ENCODE data around the gene SPIRE1.

Gene SPIRE1

DNA sequence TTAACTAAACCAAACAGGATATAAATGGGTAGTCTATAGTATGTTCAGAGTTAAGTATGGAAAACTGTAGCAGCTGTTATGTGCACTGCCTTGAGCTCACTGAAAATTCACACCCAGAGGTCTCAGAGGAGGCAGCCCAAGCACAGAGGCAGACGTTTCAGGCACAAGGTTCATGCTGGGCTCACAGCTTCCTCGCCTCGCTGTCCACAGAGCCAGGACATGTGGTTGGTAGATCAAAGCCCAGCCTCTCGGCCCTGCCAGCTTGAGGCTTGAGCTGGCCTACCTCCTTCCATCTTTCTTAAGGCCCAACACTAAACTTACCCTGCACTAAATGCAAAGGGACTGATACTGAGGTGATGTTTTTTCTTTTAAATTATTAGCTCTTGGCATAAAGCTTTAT lies 206.5 kb downstream of the SPIRE1 start:
- H3K27me3 ChIP-seq (ENCODE audit: control insufficient read depth in 3 of 3, insufficient read depth in 3 of 3, low read depth in 1 of 3, low read length in 3 of 3): no peaks in the 10 kb centered on the region
- no peak overlapping the region for H3K4me3 ChIP-seq (ENCODE audit: low read length in 2 of 2)
- H4K91ac ChIP-seq (ENCODE audit: low read depth, low read length, poor library complexity): no peak overlapping the region
- H2BK5ac ChIP-seq (ENCODE audit: low read length): no peak overlapping the region
- no CpG with 5 or more reads among the region's 4 CpGs for WGBS, 2 donors (ENCODE audit: extremely low coverage in 2 of 2, insufficient read length in 2 of 2, insufficient replicate concordance in 1 of 2)
- no peak for DNase-seq (ENCODE audit: low spot score)
- no peak overlapping the region for H3K14ac ChIP-seq (ENCODE audit: low read length)
- no peak overlapping the region for H2BK12ac ChIP-seq (ENCODE audit: low read length)
- no peak overlapping the region for H3K27ac ChIP-seq (replicated peaks; ENCODE audit: low read length)
- no peak overlapping the region for H3K9ac ChIP-seq (ENCODE audit: low read depth, low read length, poor library complexity)
- H2BK15ac ChIP-seq (ENCODE audit: low read length): no peak overlapping the region
- H3K4me2 ChIP-seq (ENCODE audit: insufficient read depth, low read length, poor library complexity, severe bottlenecking): no peak overlapping the region
- no peak overlapping the region for H3K23ac ChIP-seq (ENCODE audit: low read depth, low read length, poor library complexity)
- no peak overlapping the region for H3K18ac ChIP-seq (ENCODE audit: low read length)
- H3K36me3 ChIP-seq (replicated peaks in 1 of 2; ENCODE audit: control insufficient read depth in 2 of 2, insufficient read depth in 2 of 2, low read length in 2 of 2): peaks cover 3 to 80% of the 10 kb centered on the region in 2 donors
- no peak overlapping the region for H3K4ac ChIP-seq (ENCODE audit: low read length)
- no peak overlapping the region for H2AK5ac ChIP-seq (ENCODE audit: low read depth, low read length)
- peaks cover 0 to 8% of the 10 kb centered on the region in 2 donors for H3K9me3 ChIP-seq (replicated peaks in 1 of 2; ENCODE audit: control insufficient read depth in 2 of 2, insufficient read depth in 1 of 2, low read depth in 1 of 2, low read length in 2 of 2)
- no peak overlapping the region for H2BK120ac ChIP-seq (ENCODE audit: low read depth, low read length)
- no peaks in the 10 kb centered on the region for H3K79me1 ChIP-seq (ENCODE audit: low read depth, low read length)
- H3K4me1 ChIP-seq (ENCODE audit: control insufficient read depth in 2 of 2, insufficient read depth in 1 of 2, low read depth in 1 of 2, low read length in 2 of 2): peaks cover 2 to 19% of the 10 kb centered on the region in 2 donors
- H4K8ac ChIP-seq (ENCODE audit: low read depth, low read length): no peak overlapping the region
- no peak overlapping the region for H2AFZ ChIP-seq (ENCODE audit: low read length)

DNA sequence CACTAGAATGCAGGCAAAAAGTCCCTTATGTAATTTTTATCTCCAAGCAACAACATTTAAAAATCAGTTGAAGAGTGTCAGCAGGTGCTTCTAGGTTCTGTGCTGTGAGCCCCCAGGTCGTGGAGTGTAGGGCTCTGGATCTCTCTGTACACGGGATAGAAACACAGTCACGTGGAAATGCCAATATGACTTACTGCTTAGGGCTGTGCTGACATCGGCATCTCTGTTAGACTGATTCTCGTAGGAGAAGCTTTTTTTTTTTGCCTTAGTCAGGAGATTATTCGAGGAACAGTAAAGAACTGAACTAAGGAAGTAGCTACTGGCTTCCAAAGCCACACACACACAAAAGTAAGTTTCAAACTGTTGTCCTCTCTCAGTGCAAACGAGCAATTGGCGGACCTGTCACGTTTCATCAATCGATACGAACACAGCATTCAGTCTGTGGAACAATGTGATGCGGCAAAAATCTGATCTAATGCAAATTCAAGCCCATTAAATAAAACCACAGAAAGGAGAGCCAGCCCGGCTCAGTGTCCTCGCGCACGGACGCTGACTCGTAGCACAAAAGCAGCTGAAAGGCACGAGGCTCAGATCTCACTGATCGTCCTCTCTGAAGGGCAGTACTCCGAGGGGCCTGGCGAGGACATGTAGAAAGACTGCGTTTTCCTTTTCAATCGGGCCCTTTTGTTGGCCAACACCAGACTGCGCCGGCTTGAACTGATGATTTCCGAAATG lies 208.7 kb downstream of the SPIRE1 start:
- no peak for DNase-seq (ENCODE audit: low spot score)
- Histone ChIP-seq H4K8ac (ENCODE audit: low read depth, low read length) (no peak overlapping the region), H3K23ac (ENCODE audit: low read depth, low read length, poor library complexity) (no peak overlapping the region), H2BK12ac (ENCODE audit: low read length) (no peak overlapping the region), H2BK120ac (ENCODE audit: low read depth, low read length) (no peak overlapping the region), H2BK15ac (ENCODE audit: low read length) (no peak overlapping the region), H3K27me3 (ENCODE audit: control insufficient read depth in 3 of 3, insufficient read depth in 3 of 3, low read depth in 1 of 3, low read length in 3 of 3) (no peaks in the 10 kb centered on the region), H3K9me3 (replicated peaks in 1 of 2; ENCODE audit: control insufficient read depth in 2 of 2, insufficient read depth in 1 of 2, low read depth in 1 of 2, low read length in 2 of 2) (peaks cover 4 to 23% of the 10 kb centered on the region in 2 donors), H3K4me2 (ENCODE audit: insufficient read depth, low read length, poor library complexity, severe bottlenecking) (no peak overlapping the region), H3K4me1 (ENCODE audit: control insufficient read depth in 2 of 2, insufficient read depth in 1 of 2, low read depth in 1 of 2, low read length in 2 of 2) (peaks cover 0 to 8% of the 10 kb centered on the region in 2 donors), H2AFZ (ENCODE audit: low read length) (no peak overlapping the region), H3K4me3 (ENCODE audit: low read length in 2 of 2) (no peak overlapping the region), H4K91ac (ENCODE audit: low read depth, low read length, poor library complexity) (no peak overlapping the region), H2BK5ac (ENCODE audit: low read length) (no peak overlapping the region), H3K14ac (ENCODE audit: low read length) (no peak overlapping the region), H2AK5ac (ENCODE audit: low read depth, low read length) (no peak overlapping the region), H3K36me3 (replicated peaks in 1 of 2; ENCODE audit: control insufficient read depth in 2 of 2, insufficient read depth in 2 of 2, low read length in 2 of 2) (peaks cover 3 to 92% of the 10 kb centered on the region in 2 donors), H3K4ac (ENCODE audit: low read length) (no peak overlapping the region), H3K9ac (ENCODE audit: low read depth, low read length, poor library complexity) (no peak overlapping the region), H3K18ac (ENCODE audit: low read length) (no peak overlapping the region), H3K79me1 (ENCODE audit: low read depth, low read length) (no peaks in the 10 kb centered on the region), H3K27ac (replicated peaks; ENCODE audit: low read length) (no peak overlapping the region)
- no CpG with 5 or more reads among the region's 27 CpGs for WGBS, 2 donors (ENCODE audit: extremely low coverage in 2 of 2, insufficient read length in 2 of 2, insufficient replicate concordance in 1 of 2)

DNA sequence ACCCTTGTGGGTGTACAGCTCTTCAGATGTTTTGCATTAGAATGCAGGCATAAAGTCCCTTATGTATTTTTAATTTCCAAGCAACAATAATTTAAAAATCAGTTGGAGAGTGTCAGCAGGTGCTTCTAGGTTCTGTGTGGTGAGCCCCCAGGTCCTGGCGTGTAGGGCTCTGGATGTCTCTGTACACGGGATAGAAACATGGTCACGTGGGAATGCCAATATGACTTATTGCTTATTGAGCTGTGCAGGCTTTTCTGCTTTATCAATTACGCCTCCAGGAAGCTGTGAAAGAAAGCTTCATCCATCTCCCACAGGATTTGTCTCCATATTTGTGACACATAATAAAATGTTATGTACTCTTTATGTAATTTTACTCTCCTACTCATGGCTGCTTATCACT lies 212.4 kb downstream of the SPIRE1 start:
- Histone ChIP-seq H2BK120ac (ENCODE audit: low read depth, low read length) (no peak overlapping the region), H3K4me2 (ENCODE audit: insufficient read depth, low read length, poor library complexity, severe bottlenecking) (no peak overlapping the region), H3K9ac (ENCODE audit: low read depth, low read length, poor library complexity) (no peak overlapping the region), H3K27ac (replicated peaks; ENCODE audit: low read length) (no peak overlapping the region), H3K4me1 (ENCODE audit: control insufficient read depth in 2 of 2, insufficient read depth in 1 of 2, low read depth in 1 of 2, low read length in 2 of 2) (peaks cover 0 to 8% of the 10 kb centered on the region in 2 donors), H3K14ac (ENCODE audit: low read length) (no peak overlapping the region), H3K4me3 (ENCODE audit: low read length in 2 of 2) (no peak overlapping the region), H3K9me3 (replicated peaks in 1 of 2; ENCODE audit: control insufficient read depth in 2 of 2, insufficient read depth in 1 of 2, low read depth in 1 of 2, low read length in 2 of 2) (peaks cover 6 to 37% of the 10 kb centered on the region in 2 donors), H3K79me1 (ENCODE audit: low read depth, low read length) (no peaks in the 10 kb centered on the region), H2BK15ac (ENCODE audit: low read length) (no peak overlapping the region), H3K18ac (ENCODE audit: low read length) (no peak overlapping the region), H4K91ac (ENCODE audit: low read depth, low read length, poor library complexity) (no peak overlapping the region), H3K23ac (ENCODE audit: low read depth, low read length, poor library complexity) (no peak overlapping the region), H2BK5ac (ENCODE audit: low read length) (no peak overlapping the region), H2BK12ac (ENCODE audit: low read length) (no peak overlapping the region), H3K27me3 (ENCODE audit: control insufficient read depth in 3 of 3, insufficient read depth in 3 of 3, low read depth in 1 of 3, low read length in 3 of 3) (no peaks in the 10 kb centered on the region), H2AFZ (ENCODE audit: low read length) (no peak overlapping the region), H2AK5ac (ENCODE audit: low read depth, low read length) (no peak overlapping the region), H3K4ac (ENCODE audit: low read length) (no peak overlapping the region), H3K36me3 (replicated peaks in 1 of 2; ENCODE audit: control insufficient read depth in 2 of 2, insufficient read depth in 2 of 2, low read length in 2 of 2) (peaks cover 8 to 69% of the 10 kb centered on the region in 2 donors), H4K8ac (ENCODE audit: low read depth, low read length) (no peak overlapping the region)
- no peak for DNase-seq (ENCODE audit: low spot score)
- WGBS, 2 donors (ENCODE audit: extremely low coverage in 2 of 2, insufficient read length in 2 of 2, insufficient replicate concordance in 1 of 2): no CpG with 5 or more reads among the region's 4 CpGs

DNA sequence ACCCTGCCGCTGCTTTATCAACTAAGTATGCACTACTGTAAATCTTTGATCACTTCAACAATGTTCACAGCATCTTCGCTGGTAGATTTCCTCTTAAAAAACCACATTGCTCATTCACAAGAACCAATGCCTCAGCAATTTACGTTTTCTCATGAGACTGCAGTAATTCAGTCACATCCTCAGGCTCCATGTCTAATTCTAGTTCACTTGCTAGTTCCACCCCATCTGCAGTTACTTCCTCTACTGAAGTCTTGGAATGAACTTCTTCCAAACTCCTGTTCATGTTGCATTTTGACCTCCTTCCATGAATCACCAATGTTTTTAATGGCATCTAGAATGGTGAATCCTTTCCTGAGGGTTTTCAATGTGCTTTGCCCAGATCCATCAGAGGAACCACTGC lies 214.4 kb downstream of the SPIRE1 start:
- H4K8ac ChIP-seq (ENCODE audit: low read depth, low read length): no peak overlapping the region
- no peak overlapping the region for H2AFZ ChIP-seq (ENCODE audit: low read length)
- no peaks in the 10 kb centered on the region for H3K79me1 ChIP-seq (ENCODE audit: low read depth, low read length)
- H3K9me3 ChIP-seq (replicated peaks in 1 of 2; ENCODE audit: control insufficient read depth in 2 of 2, insufficient read depth in 1 of 2, low read depth in 1 of 2, low read length in 2 of 2): peaks cover 6 to 32% of the 10 kb centered on the region in 2 donors
- H3K4me3 ChIP-seq (ENCODE audit: low read length in 2 of 2): no peak overlapping the region
- H2AK5ac ChIP-seq (ENCODE audit: low read depth, low read length): no peak overlapping the region
- no peaks in the 10 kb centered on the region for H3K27me3 ChIP-seq (ENCODE audit: control insufficient read depth in 3 of 3, insufficient read depth in 3 of 3, low read depth in 1 of 3, low read length in 3 of 3)
- H2BK5ac ChIP-seq (ENCODE audit: low read length): no peak overlapping the region
- no peak overlapping the region for H2BK120ac ChIP-seq (ENCODE audit: low read depth, low read length)
- DNase-seq (ENCODE audit: low spot score): no peak
- no peak overlapping the region for H3K18ac ChIP-seq (ENCODE audit: low read length)
- H2BK12ac ChIP-seq (ENCODE audit: low read length): no peak overlapping the region
- H3K36me3 ChIP-seq (replicated peaks in 1 of 2; ENCODE audit: control insufficient read depth in 2 of 2, insufficient read depth in 2 of 2, low read length in 2 of 2): peaks cover 7 to 49% of the 10 kb centered on the region in 2 donors
- no peak overlapping the region for H3K9ac ChIP-seq (ENCODE audit: low read depth, low read length, poor library complexity)
- WGBS, 2 donors (ENCODE audit: extremely low coverage in 2 of 2, insufficient read length in 2 of 2, insufficient replicate concordance in 1 of 2): no CpG with 5 or more reads among the region's 3 CpGs
- no peaks in the 10 kb centered on the region for H3K4me1 ChIP-seq (ENCODE audit: control insufficient read depth in 2 of 2, insufficient read depth in 1 of 2, low read depth in 1 of 2, low read length in 2 of 2)
- no peak overlapping the region for H3K14ac ChIP-seq (ENCODE audit: low read length)
- H3K27ac ChIP-seq (replicated peaks; ENCODE audit: low read length): no peak overlapping the region
- H3K4ac ChIP-seq (ENCODE audit: low read length): no peak overlapping the region
- H3K23ac ChIP-seq (ENCODE audit: low read depth, low read length, poor library complexity): no peak overlapping the region
- no peak overlapping the region for H4K91ac ChIP-seq (ENCODE audit: low read depth, low read length, poor library complexity)
- H3K4me2 ChIP-seq (ENCODE audit: insufficient read depth, low read length, poor library complexity, severe bottlenecking): no peak overlapping the region
- no peak overlapping the region for H2BK15ac ChIP-seq (ENCODE audit: low read length)

All from neuronal stem cell (in vitro differentiated cells).